Measurements from ENCODE around the gene MRC1. TPM values are rescaled to one million over a fixed set of nuclear protein-coding genes. Genes with fewer than 3 reads are reported as not detected.

MRC1 gene
- polyA plus RNA-seq, 3 donors = 0.11 to 0.41 (median 0.34) TPM

DNA sequence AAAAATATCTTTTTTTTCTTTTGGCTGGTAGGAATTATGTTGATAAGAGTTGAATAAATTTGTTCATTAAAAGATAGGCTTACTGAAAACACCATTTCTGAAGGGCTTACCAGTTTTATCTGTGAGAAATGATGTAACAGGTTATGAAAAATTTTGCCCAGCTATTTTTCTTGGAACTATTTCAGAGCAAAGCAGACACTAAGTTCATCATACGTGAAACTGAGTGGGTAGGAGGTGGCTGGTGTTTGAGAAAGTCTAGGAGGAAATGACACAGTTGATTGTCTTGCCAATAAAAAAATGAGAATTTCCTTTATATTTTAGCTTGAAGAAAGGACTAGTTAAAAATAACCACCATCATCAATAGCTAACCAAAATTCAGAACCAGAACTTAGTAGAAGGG, 6.2 kb upstream of the MRC1 start:
- TF ChIP-seq, protein P1, sequence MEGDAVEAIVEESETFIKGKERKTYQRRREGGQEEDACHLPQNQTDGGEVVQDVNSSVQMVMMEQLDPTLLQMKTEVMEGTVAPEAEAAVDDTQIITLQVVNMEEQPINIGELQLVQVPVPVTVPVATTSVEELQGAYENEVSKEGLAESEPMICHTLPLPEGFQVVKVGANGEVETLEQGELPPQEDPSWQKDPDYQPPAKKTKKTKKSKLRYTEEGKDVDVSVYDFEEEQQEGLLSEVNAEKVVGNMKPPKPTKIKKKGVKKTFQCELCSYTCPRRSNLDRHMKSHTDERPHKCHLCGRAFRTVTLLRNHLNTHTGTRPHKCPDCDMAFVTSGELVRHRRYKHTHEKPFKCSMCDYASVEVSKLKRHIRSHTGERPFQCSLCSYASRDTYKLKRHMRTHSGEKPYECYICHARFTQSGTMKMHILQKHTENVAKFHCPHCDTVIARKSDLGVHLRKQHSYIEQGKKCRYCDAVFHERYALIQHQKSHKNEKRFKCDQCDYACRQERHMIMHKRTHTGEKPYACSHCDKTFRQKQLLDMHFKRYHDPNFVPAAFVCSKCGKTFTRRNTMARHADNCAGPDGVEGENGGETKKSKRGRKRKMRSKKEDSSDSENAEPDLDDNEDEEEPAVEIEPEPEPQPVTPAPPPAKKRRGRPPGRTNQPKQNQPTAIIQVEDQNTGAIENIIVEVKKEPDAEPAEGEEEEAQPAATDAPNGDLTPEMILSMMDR (IDR thresholded peaks at IDR 0.05) = no peak
- H3K4me1 Mint-ChIP-seq = peaks cover 16% of the 10 kb centered on the region
- peaks cover 0 to 4% (median 0%) of the 10 kb centered on the region in 7 donors for H3K9me3 Mint-ChIP-seq
- Histone ChIP-seq H2AFZ (ENCODE audit: insufficient read depth, low read depth, low read length, poor library complexity, severe bottlenecking) (no peak overlapping the region), H3K9me3 (replicated peaks in 1 of 2; ENCODE audit: control insufficient read depth in 1 of 2, insufficient read depth in 1 of 2, low read length in 2 of 2) (no peaks in the 10 kb centered on the region), H3K9ac (ENCODE audit: insufficient read depth, low read length, poor library complexity, severe bottlenecking) (no peak overlapping the region), H3K4me1 (ENCODE audit: control insufficient read depth in 1 of 2, insufficient read depth in 2 of 2, low read length in 2 of 2) (peaks cover 14 to 18% of the 10 kb centered on the region in 2 donors), H3K4me2 (replicated peaks; ENCODE audit: extremely low read depth, low read length, poor library complexity, severe bottlenecking) (no peak overlapping the region), H3K79me2 (ENCODE audit: insufficient read depth, low read length) (no peaks in the 10 kb centered on the region), H3K4me3 (replicated peaks in 1 of 3; ENCODE audit: low read depth in 2 of 3, low read length in 3 of 3) (no peak overlapping the region), H3K27ac (ENCODE audit: low read depth in 1 of 2, low read length in 2 of 2) (no peak overlapping the region), H3K27me3 (ENCODE audit: control insufficient read depth in 2 of 2, insufficient read depth in 2 of 2, low read length in 2 of 2) (no peaks in the 10 kb centered on the region), H3K36me3 (replicated peaks in 1 of 2; ENCODE audit: control insufficient read depth in 1 of 2, insufficient read depth in 2 of 2, low read length in 2 of 2) (no peaks in the 10 kb centered on the region), H4K20me1 (ENCODE audit: insufficient read depth, low read length) (no peaks in the 10 kb centered on the region)
- no peak overlapping the region for H3K4me3 Mint-ChIP-seq
- H3K36me3 Mint-ChIP-seq = no peaks in the 10 kb centered on the region
- no CpG with 5 or more reads among the region's 1 CpG for WGBS (ENCODE audit: insufficient coverage)
- H3K27ac Mint-ChIP-seq = no peak overlapping the region
- no peak for DNase-seq
- intact Hi-C loops (cut with micrococcal nuclease) = loop anchor here in 1 of 2 donors (10.0 kb wide), 1 partner anchor 52 kb away; no protein-coding TSS in a partner anchor
- H3K27me3 Mint-ChIP-seq (ENCODE audit: low read depth in 3 of 3) = peaks cover 0 to 2% (median 0%) of the 10 kb centered on the region in 3 donors

DNA sequence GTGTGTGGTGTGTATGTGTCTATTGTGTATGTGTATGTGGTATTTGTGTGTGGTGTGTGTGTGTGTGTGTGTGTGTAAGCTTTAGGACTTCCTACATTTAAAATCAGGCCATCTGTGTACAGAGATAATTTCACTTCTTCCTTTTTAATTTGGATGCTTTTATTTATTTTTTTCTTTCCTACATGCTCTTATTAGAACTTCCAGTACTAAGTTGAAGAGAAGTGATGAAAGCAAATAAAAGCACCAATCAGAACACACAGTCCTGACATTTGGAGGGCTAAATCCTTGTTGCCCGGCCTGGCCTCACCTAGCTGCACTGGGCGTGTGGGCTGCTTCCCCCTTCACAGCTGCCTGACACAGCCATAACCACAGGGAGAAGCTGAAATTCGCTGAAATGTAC, 3.8 kb upstream of the MRC1 start:
- no peak for DNase-seq
- Histone ChIP-seq H3K4me3 (replicated peaks in 1 of 3; ENCODE audit: low read depth in 2 of 3, low read length in 3 of 3) (no peak overlapping the region), H3K79me2 (ENCODE audit: insufficient read depth, low read length) (no peaks in the 10 kb centered on the region), H4K20me1 (ENCODE audit: insufficient read depth, low read length) (no peaks in the 10 kb centered on the region), H3K9ac (ENCODE audit: insufficient read depth, low read length, poor library complexity, severe bottlenecking) (no peak overlapping the region), H3K9me3 (replicated peaks in 1 of 2; ENCODE audit: control insufficient read depth in 1 of 2, insufficient read depth in 1 of 2, low read length in 2 of 2) (no peaks in the 10 kb centered on the region), H3K27ac (ENCODE audit: low read depth in 1 of 2, low read length in 2 of 2) (no peak overlapping the region), H3K4me1 (ENCODE audit: control insufficient read depth in 1 of 2, insufficient read depth in 2 of 2, low read length in 2 of 2) (peaks cover 31 to 38% of the 10 kb centered on the region in 2 donors), H3K36me3 (replicated peaks in 1 of 2; ENCODE audit: control insufficient read depth in 1 of 2, insufficient read depth in 2 of 2, low read length in 2 of 2) (no peaks in the 10 kb centered on the region), H3K4me2 (replicated peaks; ENCODE audit: extremely low read depth, low read length, poor library complexity, severe bottlenecking) (no peak overlapping the region), H3K27me3 (ENCODE audit: control insufficient read depth in 2 of 2, insufficient read depth in 2 of 2, low read length in 2 of 2) (no peaks in the 10 kb centered on the region), H2AFZ (ENCODE audit: insufficient read depth, low read depth, low read length, poor library complexity, severe bottlenecking) (no peak overlapping the region)
- TF ChIP-seq, protein P1 (IDR thresholded peaks at IDR 0.05) = no peak
- H3K27me3 Mint-ChIP-seq (ENCODE audit: low read depth in 3 of 3) = peaks cover 5 to 7% (median 6%) of the 10 kb centered on the region in 3 donors
- H3K4me3 Mint-ChIP-seq = no peak overlapping the region
- intact Hi-C loops (cut with micrococcal nuclease) = loop anchor here in 1 of 2 donors (10.0 kb wide), 1 partner anchor 49 kb away; no protein-coding TSS in a partner anchor
- no peaks in the 10 kb centered on the region for H3K9me3 Mint-ChIP-seq
- H3K27ac Mint-ChIP-seq = peak overlapping the region in 3 of 7 donors; percentile 1 to 78 (median 68)
- peaks cover 34% of the 10 kb centered on the region for H3K4me1 Mint-ChIP-seq
- H3K36me3 Mint-ChIP-seq = no peaks in the 10 kb centered on the region
- 0% methylated on average over 2 of the region's 3 CpGs for WGBS (ENCODE audit: insufficient coverage)

Measured in CD14-positive monocyte (primary cell).